ENCODE data around the gene LARP4B. TPM values are rescaled to one million over a fixed set of nuclear protein-coding genes. Genes with fewer than 3 reads are reported as not detected.

Gene LARP4B
- total RNA-seq, 3 donors from 2014 or later: 97.5 to 155 (median 116) TPM

DNA sequence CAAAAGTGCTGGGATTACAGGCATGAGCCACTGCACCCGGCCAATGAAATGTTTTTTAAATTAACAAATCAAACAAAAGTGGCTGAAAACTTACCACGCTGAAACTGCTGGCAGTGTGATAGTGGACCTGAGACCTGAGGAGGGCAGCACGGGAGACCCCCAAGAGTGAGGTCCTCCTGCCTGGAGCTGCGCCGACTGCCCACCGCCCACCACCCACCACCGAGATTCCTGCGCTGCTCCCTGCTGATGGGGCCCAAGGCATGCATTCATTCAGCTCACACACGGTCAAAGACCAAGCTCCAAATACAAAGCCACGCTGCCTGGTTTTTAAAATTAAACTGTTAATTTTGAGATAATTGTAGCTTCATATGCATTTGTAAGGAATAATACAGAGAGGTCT lies 16.4 kb upstream of the LARP4B start:
- intact Hi-C loops (cut with DNase I, micrococcal nuclease): no loop called here
- DNase-seq (no peak), ATAC-seq (no peak)
- no peak overlapping the region for H3K4me3 ChIP-seq
- H3K9me3 ChIP-seq: no peaks in the 10 kb centered on the region
- TF ChIP-seq, protein P1, sequence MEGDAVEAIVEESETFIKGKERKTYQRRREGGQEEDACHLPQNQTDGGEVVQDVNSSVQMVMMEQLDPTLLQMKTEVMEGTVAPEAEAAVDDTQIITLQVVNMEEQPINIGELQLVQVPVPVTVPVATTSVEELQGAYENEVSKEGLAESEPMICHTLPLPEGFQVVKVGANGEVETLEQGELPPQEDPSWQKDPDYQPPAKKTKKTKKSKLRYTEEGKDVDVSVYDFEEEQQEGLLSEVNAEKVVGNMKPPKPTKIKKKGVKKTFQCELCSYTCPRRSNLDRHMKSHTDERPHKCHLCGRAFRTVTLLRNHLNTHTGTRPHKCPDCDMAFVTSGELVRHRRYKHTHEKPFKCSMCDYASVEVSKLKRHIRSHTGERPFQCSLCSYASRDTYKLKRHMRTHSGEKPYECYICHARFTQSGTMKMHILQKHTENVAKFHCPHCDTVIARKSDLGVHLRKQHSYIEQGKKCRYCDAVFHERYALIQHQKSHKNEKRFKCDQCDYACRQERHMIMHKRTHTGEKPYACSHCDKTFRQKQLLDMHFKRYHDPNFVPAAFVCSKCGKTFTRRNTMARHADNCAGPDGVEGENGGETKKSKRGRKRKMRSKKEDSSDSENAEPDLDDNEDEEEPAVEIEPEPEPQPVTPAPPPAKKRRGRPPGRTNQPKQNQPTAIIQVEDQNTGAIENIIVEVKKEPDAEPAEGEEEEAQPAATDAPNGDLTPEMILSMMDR (IDR thresholded peaks at IDR 0.05): no peak
- no peaks in the 10 kb centered on the region for H3K4me1 ChIP-seq (ENCODE audit: low read depth)
- H3K36me3 ChIP-seq (ENCODE audit: low read depth): no peaks in the 10 kb centered on the region

DNA sequence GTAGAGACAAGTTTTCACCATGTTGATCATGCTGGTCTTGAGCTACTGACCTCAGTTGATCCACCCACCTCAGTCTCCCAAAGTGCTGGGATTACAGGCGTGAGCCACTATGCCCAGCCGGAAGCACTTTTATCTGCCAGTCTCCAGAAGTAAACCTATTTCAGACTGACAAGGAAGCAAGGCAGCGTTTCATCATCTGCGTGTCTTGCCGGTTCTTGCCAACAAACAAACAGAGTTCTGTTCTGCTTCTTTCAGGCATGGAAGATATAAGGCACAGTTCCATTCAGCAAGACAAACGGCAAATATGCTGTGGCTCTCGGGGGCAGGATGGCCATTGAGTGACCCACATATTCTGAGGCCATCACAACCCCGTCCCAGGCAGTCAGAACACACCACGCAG lies 15.5 kb upstream of the LARP4B start:
- TF ChIP-seq, protein P1 (IDR thresholded peaks at IDR 0.05): no peak
- intact Hi-C loops (cut with DNase I, micrococcal nuclease): no loop called here
- Histone ChIP-seq H3K4me1 (ENCODE audit: low read depth) (no peaks in the 10 kb centered on the region), H3K4me3 (no peak overlapping the region), H3K36me3 (ENCODE audit: low read depth) (no peaks in the 10 kb centered on the region), H3K9me3 (no peaks in the 10 kb centered on the region)
- DNase-seq: no peak
- no peak for ATAC-seq

DNA sequence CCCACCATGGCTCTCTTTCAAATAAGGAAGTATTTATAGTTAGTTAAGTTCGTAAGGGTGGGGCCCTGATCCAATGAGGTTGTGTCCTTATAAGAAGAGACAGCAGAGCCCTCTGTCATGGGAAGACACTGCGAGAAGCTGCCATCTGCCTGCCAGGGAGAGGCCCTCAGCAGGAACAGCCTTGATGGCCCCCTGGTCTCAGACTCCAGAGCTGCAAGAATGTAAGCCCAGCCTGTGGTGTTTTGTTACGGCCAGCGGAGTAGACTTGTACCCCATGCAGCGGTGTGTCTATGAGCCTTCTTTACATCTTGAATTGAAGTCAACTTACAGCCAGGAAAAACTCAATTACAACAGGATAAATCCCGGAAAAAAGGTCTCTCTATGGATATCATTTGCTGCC lies 14.3 kb upstream of the LARP4B start:
- DNase-seq (no peak), ATAC-seq (no peak)
- H3K4me1 ChIP-seq (ENCODE audit: low read depth): no peaks in the 10 kb centered on the region
- no peak overlapping the region for H3K4me3 ChIP-seq
- H3K9me3 ChIP-seq: no peaks in the 10 kb centered on the region
- TF ChIP-seq, protein P1 (IDR thresholded peaks at IDR 0.05): no peak
- intact Hi-C loops (cut with DNase I, micrococcal nuclease): no loop called here
- H3K36me3 ChIP-seq (ENCODE audit: low read depth): no peaks in the 10 kb centered on the region

DNA sequence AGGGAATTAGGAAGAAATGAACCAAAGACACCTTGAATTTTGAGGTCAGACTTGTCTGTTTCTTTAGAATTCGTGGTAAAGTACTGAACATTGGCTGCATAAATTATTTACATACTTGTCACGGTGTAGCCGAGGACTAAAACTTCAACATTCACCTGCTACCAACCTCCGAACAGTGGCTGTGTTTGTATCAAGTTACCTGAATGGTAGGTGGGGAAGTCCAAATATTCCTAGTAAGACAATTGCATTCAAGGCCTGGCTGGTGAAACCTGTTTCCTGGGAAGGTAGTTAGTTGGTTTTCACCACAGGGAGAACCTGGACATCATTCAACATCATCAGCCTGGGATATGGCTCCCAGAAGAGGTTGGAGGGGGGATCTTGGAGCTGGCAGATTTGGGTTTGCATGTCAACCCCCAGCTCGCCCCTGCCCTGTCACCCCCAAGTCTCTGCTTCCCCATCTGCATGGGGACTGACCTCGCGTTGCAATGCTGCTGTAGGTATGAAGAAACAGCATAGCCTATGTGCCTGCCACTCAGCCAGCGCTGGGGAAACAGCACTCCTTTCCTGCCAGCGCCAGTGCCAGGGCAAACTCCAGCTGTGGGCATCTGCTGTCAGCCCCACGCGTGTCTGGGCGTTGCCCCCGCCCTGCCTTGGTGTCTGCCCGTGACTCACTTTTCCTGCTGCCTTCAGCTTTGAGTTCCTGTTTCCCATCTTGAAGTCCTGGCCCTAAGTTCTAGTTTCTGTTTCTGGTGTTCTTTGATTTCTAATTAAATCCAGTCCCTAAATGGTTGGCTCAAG lies 12.7 kb upstream of the LARP4B start:
- no peak overlapping the region for H3K4me3 ChIP-seq
- intact Hi-C loops (cut with DNase I, micrococcal nuclease): no loop called here
- H3K36me3 ChIP-seq (ENCODE audit: low read depth): no peaks in the 10 kb centered on the region
- DNase-seq (peak; percentile 35 to 82 (median 44)), ATAC-seq (peak; percentile 94)
- TF ChIP-seq, protein P1 (IDR thresholded peaks at IDR 0.05): no peak
- H3K4me1 ChIP-seq (ENCODE audit: low read depth): no peaks in the 10 kb centered on the region
- no peaks in the 10 kb centered on the region for H3K9me3 ChIP-seq

DNA sequence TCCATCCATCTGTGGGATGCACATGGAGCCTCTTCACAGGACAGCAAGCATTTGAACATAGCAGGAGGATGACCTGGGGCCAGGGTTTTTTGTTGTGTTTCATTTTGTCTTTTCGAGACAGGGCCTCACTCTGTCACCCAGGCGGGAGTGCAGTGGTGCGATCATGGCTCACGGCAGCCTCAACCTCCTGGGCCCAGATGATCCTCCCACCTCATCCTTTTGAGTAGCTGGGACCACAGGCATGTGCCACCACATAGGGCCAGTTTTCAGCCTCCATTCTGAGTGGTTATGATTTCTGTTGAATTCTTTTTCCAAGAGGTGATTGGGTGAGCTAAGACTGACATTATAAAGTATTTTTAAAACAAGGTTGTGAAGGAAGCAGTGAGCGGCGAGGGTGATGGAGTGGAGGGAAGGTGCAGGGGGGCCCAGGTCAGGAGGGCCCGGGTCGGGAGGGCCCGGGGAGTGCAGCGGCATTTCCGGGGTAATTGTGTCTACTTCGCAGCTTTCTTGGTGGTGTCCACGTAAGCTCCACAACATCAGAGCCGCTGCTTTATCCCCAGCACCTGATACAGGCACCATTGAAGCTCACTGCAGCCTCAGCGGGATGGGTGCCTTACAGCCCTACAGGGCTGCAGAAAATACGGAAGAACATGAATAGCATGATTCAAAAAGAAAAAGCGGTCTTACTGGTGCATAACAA lies 12.0 kb upstream of the LARP4B start:
- Histone ChIP-seq H3K36me3 (ENCODE audit: low read depth) (no peaks in the 10 kb centered on the region), H3K4me3 (no peak overlapping the region), H3K9me3 (no peaks in the 10 kb centered on the region), H3K4me1 (ENCODE audit: low read depth) (no peaks in the 10 kb centered on the region)
- ATAC-seq (no peak), DNase-seq (no peak)
- TF ChIP-seq, protein P1 (IDR thresholded peaks at IDR 0.05): no peak
- intact Hi-C loops (cut with DNase I, micrococcal nuclease): no loop called here
